Neutrophil (primary cell): ENCODE data around the gene PLIN3.

Experiments used
- H3K27ac ChIP-seq: fragments of 200-600 bp; sonication (generic); 2 replicates; pipeline ENCODE4 v1.5.1; 2016; ENCODE audit warnings: mild to moderate bottlenecking, moderate library complexity
- H3K27me3 ChIP-seq: fragments of 200-600 bp; sonication (generic); 2 replicates; pipeline ENCODE4 v1.6.0; 2016; ENCODE audit warnings: mild to moderate bottlenecking
- H3K36me3 ChIP-seq: fragments of 200-600 bp; sonication (generic); 2 replicates; pipeline ENCODE4 v1.5.1; 2017
- H3K4me1 ChIP-seq, 2 experiments: fragments of 200-600 bp in 1 of 2; sonication (generic) in 1 of 2; 1 replicate in 1 of 2; 2 replicates in 1 of 2; pipeline versions ENCODE4 v1.5.1 to v1.6.1; 2013 to 2016; ENCODE audit warnings: low read depth in 1 of 2, low read length in 1 of 2, mild to moderate bottlenecking in 1 of 2, moderate library complexity in 1 of 2; ENCODE audit not compliant: control insufficient read depth in 1 of 2, insufficient read depth in 1 of 2
- H3K4me3 ChIP-seq, 2 experiments: fragments of 200-600 bp in 1 of 2; sonication (generic) in 1 of 2; 1 replicate in 1 of 2; 2 replicates in 1 of 2; pipeline ENCODE4 v1.5.1; 2013 to 2016; ENCODE audit warnings: low read depth in 1 of 2, low read length in 1 of 2, mild to moderate bottlenecking in 1 of 2, moderate library complexity in 1 of 2
- H3K9me3 ChIP-seq: fragments of 200-600 bp; sonication (generic); 2 replicates; pipeline ENCODE4 v1.5.1; 2016
- TF ChIP-seq, protein P1 (sequence below): fragments of 200-600 bp; sonication (generic); IDR thresholded peaks from 2 replicates; pipeline ENCODE4 v1.5.1; 2016; ENCODE audit warnings: antibody characterized with exemption

PLIN3 gene

DNA sequence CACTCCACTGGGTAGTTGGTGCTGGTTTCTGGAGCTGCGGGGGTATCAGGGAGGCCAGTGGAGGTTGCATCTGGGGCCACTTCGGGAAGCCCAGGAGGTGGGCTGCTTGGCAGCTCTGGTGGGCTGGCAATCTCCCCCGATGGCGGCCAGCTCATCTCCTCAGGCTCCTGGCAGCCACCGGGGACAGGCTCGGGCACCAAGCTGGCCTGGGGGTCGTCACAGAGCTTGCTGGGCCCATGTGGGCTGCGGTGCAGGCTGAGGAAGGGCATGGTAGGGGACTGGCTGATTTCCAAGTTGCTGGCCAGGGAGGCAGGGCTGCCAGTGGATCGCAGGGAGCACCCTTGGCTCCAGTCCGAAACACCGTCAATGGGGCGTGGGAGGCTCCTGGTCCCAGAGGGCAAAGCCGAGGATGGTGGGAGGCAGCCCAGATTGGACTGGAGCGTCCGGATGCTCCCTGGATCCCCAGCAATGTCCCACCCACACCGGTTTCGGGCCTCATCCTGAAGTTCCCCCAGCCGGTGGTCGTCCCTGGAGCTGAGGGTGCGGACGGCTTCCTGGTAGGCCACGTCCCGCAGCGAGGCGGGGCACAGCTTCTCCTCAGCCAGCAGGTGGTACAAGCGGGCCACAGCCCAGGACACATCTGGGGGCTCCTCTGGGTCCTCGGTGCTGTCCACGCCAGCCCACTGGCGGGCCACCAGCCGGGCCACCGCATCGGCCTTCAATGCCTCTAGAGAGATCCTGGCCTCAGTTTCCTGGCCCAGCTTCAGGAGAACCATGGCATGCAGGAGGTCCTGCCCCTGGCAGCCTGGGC is 49.8 kb downstream of the PLIN3 start:
- TF ChIP-seq, protein P1, sequence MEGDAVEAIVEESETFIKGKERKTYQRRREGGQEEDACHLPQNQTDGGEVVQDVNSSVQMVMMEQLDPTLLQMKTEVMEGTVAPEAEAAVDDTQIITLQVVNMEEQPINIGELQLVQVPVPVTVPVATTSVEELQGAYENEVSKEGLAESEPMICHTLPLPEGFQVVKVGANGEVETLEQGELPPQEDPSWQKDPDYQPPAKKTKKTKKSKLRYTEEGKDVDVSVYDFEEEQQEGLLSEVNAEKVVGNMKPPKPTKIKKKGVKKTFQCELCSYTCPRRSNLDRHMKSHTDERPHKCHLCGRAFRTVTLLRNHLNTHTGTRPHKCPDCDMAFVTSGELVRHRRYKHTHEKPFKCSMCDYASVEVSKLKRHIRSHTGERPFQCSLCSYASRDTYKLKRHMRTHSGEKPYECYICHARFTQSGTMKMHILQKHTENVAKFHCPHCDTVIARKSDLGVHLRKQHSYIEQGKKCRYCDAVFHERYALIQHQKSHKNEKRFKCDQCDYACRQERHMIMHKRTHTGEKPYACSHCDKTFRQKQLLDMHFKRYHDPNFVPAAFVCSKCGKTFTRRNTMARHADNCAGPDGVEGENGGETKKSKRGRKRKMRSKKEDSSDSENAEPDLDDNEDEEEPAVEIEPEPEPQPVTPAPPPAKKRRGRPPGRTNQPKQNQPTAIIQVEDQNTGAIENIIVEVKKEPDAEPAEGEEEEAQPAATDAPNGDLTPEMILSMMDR: no peak
- no peak overlapping the region for H3K4me3 ChIP-seq
- H3K4me1 ChIP-seq: peaks cover 9 to 10% of the 10 kb centered on the region in 2 experiments
- H3K36me3 ChIP-seq: peaks cover 36% of the 10 kb centered on the region
- no peak overlapping the region for H3K27ac ChIP-seq
- no peaks in the 10 kb centered on the region for H3K27me3 ChIP-seq
- H3K9me3 ChIP-seq: no peaks in the 10 kb centered on the region

DNA sequence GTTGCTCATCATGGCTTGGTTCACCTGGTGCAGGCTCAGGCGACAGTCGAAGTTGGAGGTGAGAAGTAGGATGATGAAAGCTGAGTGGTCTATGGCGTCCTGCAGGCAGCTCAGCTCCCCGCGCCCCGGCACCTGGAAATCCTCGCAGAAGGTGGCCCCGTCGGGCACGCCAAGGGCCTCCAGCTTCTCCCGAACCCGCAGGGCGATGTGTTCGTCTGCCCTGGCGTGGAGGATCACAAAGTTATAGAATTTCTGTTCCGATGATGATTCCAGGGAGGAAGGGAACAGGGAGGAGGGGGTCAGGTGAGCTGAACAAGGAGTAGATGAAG is 50.6 kb downstream of the PLIN3 start:
- peaks cover 36% of the 10 kb centered on the region for H3K36me3 ChIP-seq
- H3K9me3 ChIP-seq: no peaks in the 10 kb centered on the region
- H3K4me1 ChIP-seq: peaks cover 9 to 10% of the 10 kb centered on the region in 2 experiments
- no peak overlapping the region for H3K27ac ChIP-seq
- H3K27me3 ChIP-seq: no peaks in the 10 kb centered on the region
- TF ChIP-seq, protein P1: no peak
- H3K4me3 ChIP-seq: no peak overlapping the region

DNA sequence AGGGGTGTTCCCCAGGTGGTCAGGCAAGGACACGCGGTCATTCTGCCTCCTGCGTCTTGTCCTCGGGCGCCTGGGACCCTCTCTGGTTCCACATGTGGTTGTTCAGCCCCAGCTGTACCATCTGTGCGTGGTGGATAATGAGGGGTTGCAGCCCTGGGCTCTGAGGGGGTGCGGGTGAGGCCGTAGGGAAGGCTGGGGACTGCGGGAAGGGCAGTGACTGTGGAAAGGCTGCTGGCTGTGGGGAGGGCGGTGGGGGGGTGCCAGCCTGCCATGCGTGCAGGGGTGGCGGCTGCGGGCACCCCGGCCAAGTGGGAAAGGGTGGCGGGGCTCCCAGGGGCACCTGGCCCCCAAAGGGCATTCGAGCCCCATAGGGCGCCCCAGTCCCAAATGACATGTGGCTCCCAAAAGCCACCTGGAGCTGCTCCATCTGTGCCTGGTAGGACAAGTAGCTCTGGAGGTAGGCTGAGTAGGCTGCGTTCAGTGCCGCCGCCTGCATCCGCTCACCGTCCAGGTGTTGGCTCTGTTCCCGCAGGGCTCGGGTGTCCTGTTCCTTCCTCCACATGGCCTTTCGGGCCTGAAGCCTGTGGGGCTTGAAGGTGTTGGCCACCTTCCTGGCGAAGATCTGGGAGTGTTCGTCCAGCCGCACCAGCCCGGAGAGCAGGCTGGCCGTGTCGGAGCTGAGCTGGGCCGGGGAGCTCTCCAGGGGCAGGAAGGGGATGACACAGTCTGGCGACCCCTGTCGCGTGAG is 51.1 kb downstream of the PLIN3 start:
- no peak overlapping the region for H3K27ac ChIP-seq
- no peak overlapping the region for H3K4me3 ChIP-seq
- TF ChIP-seq, protein P1: no peak
- no peaks in the 10 kb centered on the region for H3K27me3 ChIP-seq
- H3K4me1 ChIP-seq: peaks cover 9 to 10% of the 10 kb centered on the region in 2 experiments
- no peaks in the 10 kb centered on the region for H3K9me3 ChIP-seq
- peaks cover 36% of the 10 kb centered on the region for H3K36me3 ChIP-seq

DNA sequence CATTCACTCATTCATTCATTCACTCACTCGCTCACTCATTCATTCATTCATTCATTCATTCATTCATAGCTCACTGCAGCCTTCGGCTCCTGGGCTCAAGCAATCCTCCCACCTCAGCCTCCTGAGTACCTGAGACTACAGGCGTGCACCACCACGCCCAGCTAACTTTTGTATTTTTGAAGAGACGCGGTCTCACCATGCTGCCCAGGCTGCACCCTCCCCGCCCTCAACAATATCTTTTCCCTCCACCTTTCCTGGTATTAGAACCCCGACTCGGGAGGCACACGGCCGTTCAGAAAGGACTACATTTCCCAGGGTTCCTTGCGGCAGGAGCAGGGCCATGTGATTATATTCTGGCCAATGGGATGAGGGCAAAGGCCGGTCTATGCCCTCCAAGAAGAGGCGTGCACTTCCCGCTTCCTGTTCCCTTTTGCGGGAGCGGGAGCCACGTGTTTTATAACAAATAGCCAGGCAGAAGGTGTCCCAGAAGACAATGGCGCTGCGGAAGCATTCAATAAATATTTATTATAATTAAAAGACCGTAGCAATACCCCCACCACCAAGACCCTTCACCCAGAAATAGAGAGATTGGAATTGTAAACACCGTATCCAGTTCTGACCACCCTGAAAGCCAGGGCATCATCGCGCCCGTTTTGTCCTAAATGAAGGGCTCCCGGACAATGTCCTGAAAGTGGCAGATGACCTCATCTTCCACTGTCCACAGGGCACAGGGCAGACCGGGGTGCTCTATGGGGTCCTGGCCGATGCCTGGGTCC is 51.9 kb downstream of the PLIN3 start:
- peaks cover 10 to 12% of the 10 kb centered on the region in 2 experiments for H3K4me1 ChIP-seq
- TF ChIP-seq, protein P1: no peak
- no peaks in the 10 kb centered on the region for H3K27me3 ChIP-seq
- no peak overlapping the region for H3K27ac ChIP-seq
- no peak overlapping the region for H3K4me3 ChIP-seq
- peaks cover 36% of the 10 kb centered on the region for H3K36me3 ChIP-seq
- H3K9me3 ChIP-seq: no peaks in the 10 kb centered on the region

DNA sequence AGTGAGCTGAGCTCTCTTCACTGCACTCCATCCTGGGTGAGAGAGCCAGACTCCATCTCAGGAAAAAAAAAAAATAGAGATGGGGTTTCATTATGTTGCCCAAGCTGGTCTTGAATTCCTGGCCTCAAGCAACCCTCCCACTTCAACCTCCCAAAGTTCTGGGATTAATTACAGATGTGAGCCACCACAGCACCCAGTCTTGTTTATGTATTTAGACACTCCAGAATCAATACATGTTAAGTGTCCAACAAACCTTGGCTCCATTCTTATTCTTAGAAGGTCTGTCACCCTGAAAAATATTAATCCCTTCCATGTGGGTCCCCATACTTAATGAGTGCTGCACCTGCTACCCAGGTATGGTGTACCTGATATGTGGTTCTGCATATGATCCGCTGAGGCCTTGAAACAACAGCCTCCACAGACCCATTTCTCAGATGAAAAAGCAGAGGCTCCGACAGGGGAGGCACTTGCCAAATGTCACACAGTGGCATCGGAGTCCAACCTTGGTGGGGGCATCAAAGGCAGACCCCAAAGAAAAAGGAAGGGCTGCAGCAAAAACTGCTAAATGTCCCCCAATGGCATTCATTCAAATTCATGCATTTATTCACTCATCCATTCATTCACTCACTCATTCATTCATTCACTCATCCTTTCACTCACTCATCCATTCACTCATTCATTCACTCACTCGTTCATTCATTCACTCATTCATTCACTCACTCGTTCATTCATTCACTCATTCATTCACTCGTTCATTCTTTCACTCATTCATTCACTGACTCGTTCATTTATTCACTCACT is 52.6 kb downstream of the PLIN3 start:
- H3K36me3 ChIP-seq: peaks cover 35% of the 10 kb centered on the region
- no peaks in the 10 kb centered on the region for H3K9me3 ChIP-seq
- peaks cover 11 to 14% of the 10 kb centered on the region in 2 experiments for H3K4me1 ChIP-seq
- H3K4me3 ChIP-seq: no peak overlapping the region
- no peaks in the 10 kb centered on the region for H3K27me3 ChIP-seq
- TF ChIP-seq, protein P1: no peak
- H3K27ac ChIP-seq: no peak overlapping the region
